ENCODE results near the gene ZHX3. TPM values are rescaled to one million over a fixed set of nuclear protein-coding genes. Genes with fewer than 3 reads are reported as not detected.

The ZHX3 gene
- total RNA-seq, 2 donors from 2014 or later: 10.9 to 11.9 TPM

- DNase-seq: no peak
- 89 to 90% methylated on average over 16 to 24 of the region's 24 CpGs for WGBS, 2 donors
- intact Hi-C loops (cut with DNase I): no loop called here
- Histone ChIP-seq H3K36me3 (replicated peaks in 1 of 2; ENCODE audit: insufficient read depth in 1 of 2, low read depth in 2 of 2) (peaks cover 9 to 21% of the 10 kb centered on the region in 2 donors), H3K4me1 (no peaks in the 10 kb centered on the region), H3K27me3 (no peaks in the 10 kb centered on the region), H3K4me3 (no peak overlapping the region), H3K27ac (no peak overlapping the region), H3K9me3 (no peaks in the 10 kb centered on the region)
- TF ChIP-seq POLR2A (IDR thresholded peaks at IDR 0.05): no peak
- TF ChIP-seq CTCF (IDR thresholded peaks at IDR 0.05): no peak
- no peak for ATAC-seq
These were observed 152.3 kb downstream of the ZHX3 start for GRCh38 chr20:41165001-41165882.

GRCh38 chr20:41163821-41164220, 153.7 kb downstream of the ZHX3 start:
- DNase-seq: no peak
- intact Hi-C loops (cut with DNase I): no loop called here
- peaks cover 9 to 21% of the 10 kb centered on the region in 2 donors for H3K36me3 ChIP-seq (replicated peaks in 1 of 2; ENCODE audit: insufficient read depth in 1 of 2, low read depth in 2 of 2)
- WGBS, 2 donors: 93 to 94% methylated on average over 10 to 11 of the region's 11 CpGs
- TF ChIP-seq CTCF (IDR thresholded peaks at IDR 0.05) (no peak), POLR2A (IDR thresholded peaks at IDR 0.05) (no peak)
- no peaks in the 10 kb centered on the region for H3K9me3 ChIP-seq
- no peaks in the 10 kb centered on the region for H3K4me1 ChIP-seq
- no peak for ATAC-seq
- no peak overlapping the region for H3K27ac ChIP-seq
- H3K4me3 ChIP-seq: no peak overlapping the region
- H3K27me3 ChIP-seq: no peaks in the 10 kb centered on the region

DNA sequence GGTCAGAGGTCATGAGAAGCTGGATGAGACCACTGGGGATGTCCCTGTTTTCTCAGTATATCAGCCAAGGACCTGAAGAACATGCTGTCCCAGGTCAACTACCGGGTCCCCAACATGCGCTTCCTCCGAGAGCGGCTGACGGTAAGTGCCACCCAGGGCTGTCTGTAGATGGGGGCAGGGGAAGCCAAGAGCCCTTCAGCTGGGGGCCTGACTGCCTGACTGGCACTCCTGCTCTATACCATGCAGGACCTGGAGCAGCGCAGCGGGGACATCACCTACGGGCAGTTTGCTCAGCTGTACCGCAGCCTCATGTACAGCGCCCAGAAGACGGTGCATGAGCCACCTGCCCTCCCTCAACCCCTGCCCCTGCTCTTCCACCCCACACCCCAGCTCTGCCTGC, 155.1 kb downstream of the ZHX3 start:
- Histone ChIP-seq H3K27ac (no peak overlapping the region), H3K4me1 (peaks cover 5% of the 10 kb centered on the region), H3K36me3 (replicated peaks in 1 of 2; ENCODE audit: insufficient read depth in 1 of 2, low read depth in 2 of 2) (peaks cover 9 to 21% of the 10 kb centered on the region in 2 donors), H3K9me3 (no peaks in the 10 kb centered on the region), H3K4me3 (no peak overlapping the region), H3K27me3 (no peaks in the 10 kb centered on the region)
- DNase-seq: no peak
- WGBS, 2 donors: 93 to 94% methylated on average over 5 to 11 of the region's 11 CpGs
- no peak for ATAC-seq
- TF ChIP-seq POLR2A (IDR thresholded peaks at IDR 0.05): no peak
- TF ChIP-seq CTCF (IDR thresholded peaks at IDR 0.05): no peak
- intact Hi-C loops (cut with DNase I): no loop called here

- ATAC-seq (no peak), DNase-seq (no peak)
- WGBS, 2 donors: 25 to 29% methylated on average over 1 of the region's 1 CpG
- intact Hi-C loops (cut with DNase I): no loop called here
- TF ChIP-seq POLR2A (IDR thresholded peaks at IDR 0.05): no peak
- TF ChIP-seq CTCF (IDR thresholded peaks at IDR 0.05): no peak
- no peaks in the 10 kb centered on the region for H3K27me3 ChIP-seq
- H3K9me3 ChIP-seq: no peaks in the 10 kb centered on the region
- no peak overlapping the region for H3K4me3 ChIP-seq
- peaks cover 7% of the 10 kb centered on the region for H3K4me1 ChIP-seq
- no peak overlapping the region for H3K27ac ChIP-seq
- H3K36me3 ChIP-seq (replicated peaks in 1 of 2; ENCODE audit: insufficient read depth in 1 of 2, low read depth in 2 of 2): peaks cover 9 to 21% of the 10 kb centered on the region in 2 donors
These were observed 155.6 kb downstream of the ZHX3 start for GRCh38 chr20:41161886-41162285.

DNA sequence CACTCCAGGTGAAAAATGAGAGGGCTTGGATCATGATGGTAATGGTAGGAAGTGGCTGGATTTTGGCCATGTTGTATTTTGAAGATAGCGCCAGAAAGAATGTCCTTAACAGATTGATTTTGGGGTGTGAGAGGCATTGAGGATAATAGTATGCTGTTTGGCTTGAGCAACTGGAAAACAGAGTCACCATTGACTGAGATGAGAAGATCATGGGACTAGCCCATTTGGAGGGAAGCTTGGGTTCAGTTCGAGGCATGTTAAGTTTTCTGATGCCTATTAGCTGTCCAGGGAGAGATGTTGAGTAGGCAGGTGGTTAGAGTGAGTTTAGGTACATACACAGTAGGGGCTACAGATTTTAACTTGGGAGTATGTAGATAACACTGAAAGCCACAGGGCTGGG, 156.8 kb downstream of the ZHX3 start:
- intact Hi-C loops (cut with DNase I): no loop called here
- H3K4me1 ChIP-seq: peaks cover 7% of the 10 kb centered on the region

More for the DNA sequence above, 156.8 kb downstream of the ZHX3 start:
- TF ChIP-seq POLR2A (IDR thresholded peaks at IDR 0.05): no peak
- TF ChIP-seq CTCF (IDR thresholded peaks at IDR 0.05): no peak
- no peaks in the 10 kb centered on the region for H3K27me3 ChIP-seq
- WGBS, 2 donors: 80 to 87% methylated on average over 2 of the region's 2 CpGs
- H3K36me3 ChIP-seq (replicated peaks in 1 of 2; ENCODE audit: insufficient read depth in 1 of 2, low read depth in 2 of 2): peaks cover 9 to 16% of the 10 kb centered on the region in 2 donors
- H3K4me3 ChIP-seq: no peak overlapping the region
- H3K9me3 ChIP-seq: no peaks in the 10 kb centered on the region
- no peak overlapping the region for H3K27ac ChIP-seq
- ATAC-seq: no peak
- DNase-seq: no peak
